SH-SY5Y (cell line): Measurements from ENCODE around the gene CLRN3.

ENCODE experiments used
- GATA2 ChIP-seq: IDR thresholded peaks from 2 replicates; pipeline ENCODE4 v1.6.1; 2011; ENCODE audit warnings: mild to moderate bottlenecking, low read depth, low read length
- GATA3 ChIP-seq: IDR thresholded peaks from 2 replicates; pipeline ENCODE4 v1.6.1; 2011; ENCODE audit warnings: low read depth, mild to moderate bottlenecking, low read length, moderate library complexity

DNA sequence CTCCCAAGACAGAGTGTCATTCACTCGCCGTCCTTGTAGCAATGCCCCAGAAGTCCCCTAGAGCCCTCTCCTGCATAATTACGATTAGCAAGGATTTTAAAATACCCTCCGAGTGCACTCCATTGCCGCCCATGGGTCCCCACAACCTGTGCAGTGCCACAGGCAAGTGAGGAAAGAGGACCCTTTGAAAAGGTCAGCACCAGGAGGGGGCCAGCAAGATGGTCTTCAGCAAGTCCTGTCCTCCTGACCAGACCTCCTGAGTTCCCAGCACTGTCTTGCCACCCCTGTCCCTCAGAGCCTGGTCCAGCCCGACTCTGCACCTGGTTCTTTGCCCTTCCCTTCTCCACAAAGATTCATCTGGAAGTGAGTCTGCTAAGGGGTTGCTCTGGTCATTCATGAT lies 32.1 kb downstream of the CLRN3 start:
- no peak for TF ChIP-seq GATA2
- no peak for TF ChIP-seq GATA3
